NCI-H128 (cell line): ENCODE measurements around the gene ZSWIM8.
"Not testable (repeated sequence)": the region's sequence is repeated elsewhere in the genome, so short reads cannot be mapped to it uniquely, and the experiment has no call there.

Experiments used
- DNase-seq: peaks from one replicate; lab custom pipeline; 2025; ENCODE audit not compliant: unreplicated experiment; lab: John Stamatoyannopoulos, UW

The ZSWIM8 gene

DNA sequence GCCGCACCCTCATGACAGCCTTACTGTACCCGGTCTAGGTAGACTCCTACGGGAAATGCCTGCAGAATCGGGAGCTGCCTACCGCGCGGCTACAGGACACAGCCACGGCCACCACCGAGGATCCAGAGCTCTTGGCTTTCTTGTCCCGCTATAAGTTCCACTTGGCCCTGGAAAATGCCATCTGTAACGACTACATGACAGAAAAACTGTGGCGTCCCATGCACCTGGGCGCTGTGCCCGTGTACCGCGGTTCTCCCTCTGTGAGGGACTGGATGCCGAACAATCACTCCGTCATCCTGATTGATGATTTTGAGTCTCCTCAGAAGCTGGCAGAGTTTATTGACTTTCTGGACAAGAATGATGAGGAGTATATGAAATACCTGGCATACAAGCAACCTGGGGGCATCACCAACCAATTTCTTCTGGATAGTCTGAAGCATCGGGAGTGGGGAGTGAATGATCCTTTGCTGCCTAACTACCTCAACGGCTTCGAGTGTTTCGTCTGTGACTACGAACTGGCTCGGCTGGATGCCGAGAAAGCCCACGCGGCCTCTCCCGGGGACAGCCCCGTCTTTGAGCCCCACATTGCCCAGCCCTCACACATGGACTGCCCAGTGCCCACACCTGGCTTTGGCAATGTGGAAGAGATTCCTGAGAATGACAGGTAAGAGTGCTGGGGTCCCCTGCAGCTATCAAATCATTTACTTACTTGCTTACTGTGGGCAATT, 12.1 kb upstream of the ZSWIM8 start:
- DNase-seq = peak; percentile 5

GRCh38 chr10:73774637-73775036, 10.8 kb upstream of the ZSWIM8 start:
- DNase-seq = no peak

- DNase-seq = no peak
These were observed 6.4 kb upstream of the ZSWIM8 start for GRCh38 chr10:73779018-73779417.

- DNase-seq = no peak
These were observed 5.7 kb upstream of the ZSWIM8 start for GRCh38 chr10:73779539-73780197.

- DNase-seq = no peak
These were observed 5.1 kb upstream of the ZSWIM8 start for GRCh38 chr10:73780301-73780700.

DNA sequence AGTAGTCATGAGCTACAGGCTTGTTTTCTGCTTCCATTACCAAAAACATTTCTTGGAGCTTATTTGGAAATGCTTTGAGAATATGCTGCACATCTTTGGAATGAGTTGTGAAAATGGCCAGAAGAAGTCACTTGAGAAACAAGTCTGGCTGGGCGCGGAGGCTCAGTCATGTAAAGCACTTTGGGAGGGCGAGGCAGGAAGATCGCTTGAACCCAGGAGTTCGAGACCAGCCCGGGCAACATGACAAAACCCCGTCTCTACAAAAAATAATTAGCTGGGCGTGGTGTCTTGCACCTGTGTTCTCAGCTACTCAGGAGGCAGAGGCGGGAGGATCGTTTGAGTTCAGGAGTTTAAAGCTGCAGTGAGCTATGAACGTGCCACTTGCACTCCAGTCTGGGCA, 4.4 kb upstream of the ZSWIM8 start:
- DNase-seq = no peak

GRCh38 chr10:73781548-73781878, 3.9 kb upstream of the ZSWIM8 start:
- DNase-seq = no peak

GRCh38 chr10:73781879-73782748, 3.3 kb upstream of the ZSWIM8 start, which contains the start of gene CHCHD1:
CHCHD1 (plus strand) TSS chr10:73782048; CDS start chr10:73782076, 28 bp downstream.
- DNase-seq = peak; percentile 30

DNA sequence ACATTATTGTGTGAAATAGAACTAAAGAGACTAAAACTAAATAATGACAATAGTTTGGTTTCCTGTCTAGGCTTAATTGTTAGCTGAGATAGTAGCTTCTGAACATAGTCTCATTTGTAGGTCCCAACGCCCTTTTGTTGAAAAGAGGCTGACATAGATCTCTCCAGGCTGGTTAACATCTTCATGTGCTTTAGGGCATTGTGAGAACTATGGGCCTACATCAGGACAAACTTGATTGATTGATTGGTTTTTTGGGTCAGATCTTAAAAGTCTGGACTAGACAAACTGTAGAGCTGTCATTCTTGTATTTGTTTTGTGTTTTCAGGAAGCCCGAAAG, 2.7 kb upstream of the ZSWIM8 start:
- DNase-seq = no peak

DNA sequence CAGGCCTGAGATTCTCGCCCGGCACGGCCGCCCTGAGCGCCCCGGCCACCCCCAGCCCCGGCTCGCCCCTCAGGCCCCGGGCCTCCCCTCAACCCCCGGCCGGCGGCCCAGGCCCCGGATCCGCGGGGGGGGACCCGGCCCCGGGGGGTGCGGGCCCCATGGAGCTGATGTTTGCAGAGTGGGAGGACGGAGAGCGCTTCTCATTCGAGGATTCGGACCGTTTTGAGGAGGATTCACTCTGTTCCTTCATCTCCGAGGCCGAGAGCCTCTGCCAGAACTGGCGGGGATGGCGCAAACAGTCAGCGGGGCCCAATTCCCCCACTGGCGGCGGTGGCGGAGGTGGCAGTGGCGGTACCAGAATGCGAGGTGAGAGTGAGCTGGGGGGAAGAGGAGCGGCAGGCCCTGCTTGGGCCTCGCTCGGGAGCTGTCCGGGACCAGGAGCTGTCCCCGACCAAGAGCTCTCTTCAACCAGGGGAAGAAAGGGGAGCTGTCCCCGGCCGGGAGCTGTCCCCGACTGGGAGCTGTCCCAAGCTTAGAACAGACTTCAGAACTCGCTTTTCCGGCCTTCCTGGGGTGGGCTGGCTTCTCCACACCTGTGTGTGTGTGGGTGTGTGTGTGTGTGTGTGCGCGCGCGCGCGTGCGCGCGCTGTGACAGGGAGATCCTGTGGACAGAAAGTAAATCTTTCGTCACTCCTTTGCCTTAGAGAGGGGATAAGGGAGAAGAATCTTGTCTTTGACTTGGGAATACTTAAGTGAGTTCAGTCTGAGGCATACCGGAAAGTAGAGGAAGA, 510 bp downstream of the ZSWIM8 start:
- no peak for DNase-seq

DNA sequence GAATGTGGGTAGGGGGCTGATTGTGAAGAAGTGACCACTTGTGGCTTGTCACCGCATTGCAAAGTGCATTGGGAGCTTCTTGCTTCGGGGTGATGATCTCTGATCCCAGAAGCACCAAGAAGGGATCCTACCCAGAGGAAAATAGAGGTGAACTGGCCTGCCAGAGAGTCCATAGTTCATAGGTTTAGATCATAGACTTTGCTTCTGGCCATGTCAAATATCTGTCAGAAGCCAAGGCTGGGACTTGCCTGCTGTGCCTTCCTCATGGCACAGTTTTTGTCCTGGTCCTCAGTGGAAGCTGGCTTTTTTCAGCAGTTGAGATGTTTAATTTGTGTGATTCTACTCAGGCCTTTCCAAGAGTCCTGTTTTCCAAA, 1.1 kb downstream of the ZSWIM8 start:
- DNase-seq = no peak

GRCh38 chr10:73787031-73787800, 1.8 kb downstream of the ZSWIM8 start:
- not testable (repeated sequence) for DNase-seq

DNA sequence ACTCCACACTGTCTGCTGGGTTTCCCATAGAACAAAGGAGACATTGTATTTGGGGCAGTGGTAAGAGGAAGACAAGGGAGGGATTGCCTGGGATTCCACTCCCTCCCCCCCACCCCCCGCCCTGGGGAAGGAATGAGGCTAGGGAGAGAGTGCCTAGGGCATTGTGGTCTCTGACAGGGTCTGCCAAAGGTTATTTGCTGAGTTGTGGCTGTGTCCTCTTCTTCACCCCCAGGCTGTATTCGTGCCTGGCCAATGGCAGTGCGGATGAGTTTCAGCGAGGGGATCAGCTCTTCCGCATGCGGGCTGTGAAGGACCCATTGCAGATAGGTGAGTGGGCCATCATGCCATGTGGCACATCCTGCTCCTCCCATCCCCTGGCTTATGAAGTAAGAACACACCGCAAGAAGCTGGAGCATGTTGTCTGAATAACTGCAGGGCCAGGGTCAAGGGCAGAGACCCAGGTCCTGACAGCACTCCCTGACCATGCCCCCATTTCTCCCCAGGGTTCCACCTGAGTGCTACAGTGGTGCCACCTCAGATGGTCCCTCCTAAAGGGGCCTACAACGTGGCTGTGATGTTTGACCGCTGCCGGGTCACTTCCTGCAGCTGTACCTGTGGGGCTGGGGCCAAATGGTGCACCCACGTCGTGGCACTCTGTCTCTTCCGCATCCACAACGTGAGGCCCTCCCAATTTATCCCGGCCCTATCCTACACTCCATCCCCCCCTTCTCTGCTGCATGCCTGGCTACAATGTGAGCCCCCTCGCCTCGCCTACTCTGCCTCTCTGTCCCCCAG, 3.7 kb downstream of the ZSWIM8 start:
- DNase-seq = no peak

DNA sequence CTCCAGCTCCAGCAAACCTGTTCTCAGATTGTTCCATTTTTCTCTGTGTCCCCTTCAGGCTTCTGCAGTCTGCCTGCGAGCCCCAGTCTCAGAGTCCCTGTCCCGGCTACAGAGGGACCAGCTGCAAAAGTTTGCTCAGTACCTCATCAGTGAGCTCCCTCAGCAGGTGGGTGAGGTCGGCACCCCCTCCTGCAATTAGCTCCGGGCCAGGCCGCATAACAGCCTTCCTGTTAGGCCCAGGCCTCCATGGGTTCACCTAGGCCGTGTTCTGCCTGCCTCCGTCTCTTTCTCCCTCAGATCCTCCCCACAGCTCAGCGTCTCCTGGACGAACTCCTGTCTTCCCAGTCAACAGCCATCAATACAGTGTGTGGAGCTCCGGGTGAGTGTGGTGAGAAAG, 4.3 kb downstream of the ZSWIM8 start:
- no peak for DNase-seq

GRCh38 chr10:73790886-73791625, 5.7 kb downstream of the ZSWIM8 start:
- no peak for DNase-seq

DNA sequence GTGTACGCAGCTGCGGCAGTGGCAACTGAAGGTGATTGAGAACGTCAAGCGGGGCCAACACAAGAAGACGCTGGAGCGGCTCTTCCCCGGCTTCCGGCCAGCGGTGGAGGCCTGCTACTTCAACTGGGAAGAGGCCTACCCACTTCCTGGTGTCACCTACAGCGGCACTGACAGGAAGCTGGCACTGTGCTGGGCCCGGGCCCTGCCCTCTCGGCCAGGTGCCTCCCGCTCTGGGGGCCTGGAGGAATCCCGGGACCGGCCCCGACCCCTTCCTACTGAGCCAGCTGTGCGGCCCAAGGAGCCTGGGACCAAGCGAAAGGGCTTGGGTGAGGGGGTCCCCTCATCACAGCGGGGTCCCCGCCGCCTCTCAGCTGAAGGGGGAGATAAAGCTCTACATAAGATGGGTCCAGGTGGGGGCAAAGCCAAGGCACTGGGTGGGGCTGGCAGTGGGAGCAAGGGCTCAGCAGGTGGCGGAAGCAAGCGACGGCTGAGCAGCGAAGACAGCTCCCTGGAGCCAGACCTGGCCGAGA, 6.5 kb downstream of the ZSWIM8 start:
- DNase-seq = no peak

- no peak for DNase-seq
These were observed 8.1 kb downstream of the ZSWIM8 start for GRCh38 chr10:73793456-73793855.

DNA sequence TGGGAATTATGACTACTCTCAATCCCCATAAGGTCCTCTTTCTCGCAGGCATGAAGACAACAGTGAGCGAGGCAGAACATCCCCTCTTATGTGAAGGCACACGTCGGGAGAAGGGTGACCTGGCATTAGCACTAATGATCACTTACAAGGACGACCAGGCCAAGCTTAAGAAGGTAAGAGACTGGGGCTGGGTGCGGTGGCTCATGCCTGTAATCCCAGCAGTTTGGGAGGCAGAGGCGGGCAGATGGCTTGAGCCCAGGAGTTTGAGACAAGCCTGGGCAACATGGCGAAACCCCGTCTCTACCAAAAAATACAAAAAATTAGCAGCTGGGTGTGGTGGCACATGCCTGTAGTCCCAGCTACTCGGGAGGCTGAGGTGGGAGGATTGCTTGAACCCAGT, 10.1 kb downstream of the ZSWIM8 start:
- DNase-seq = not testable (repeated sequence)

DNA sequence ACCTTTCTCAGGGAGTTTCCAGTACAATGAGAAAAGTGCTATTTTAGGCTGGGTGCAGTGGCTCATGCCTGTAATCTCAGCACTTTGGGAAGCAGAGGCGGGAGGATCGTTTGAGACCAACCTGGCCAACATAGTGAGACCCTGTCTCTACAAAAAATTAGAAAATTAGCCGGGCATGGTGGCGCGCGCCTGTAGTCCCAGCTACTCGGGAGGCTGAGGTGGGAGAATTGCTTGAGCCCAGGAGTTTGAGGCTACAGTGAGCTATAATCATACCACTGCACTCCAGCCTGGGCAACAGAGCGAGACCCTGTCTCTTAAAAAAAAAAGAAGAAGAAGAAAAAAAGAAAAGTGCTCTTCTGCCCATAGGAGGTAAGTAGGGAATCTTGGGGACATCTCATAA, 10.6 kb downstream of the ZSWIM8 start:
- not testable (repeated sequence) for DNase-seq
